Stimulated activated CD4-positive, alpha-beta T cell treated with anti-CD3 and anti-CD28 coated beads, TNF-alpha, amount 100 ng/mL, for 4 hours (primary cell): ENCODE data around the gene CADM2.

Source experiments
- DNase-seq, 3 experiments: peaks; one replicate each; pipeline ENCODE4 v3.0.0-alpha.2; 2020; ENCODE audit warnings: low read depth in 3 of 3

Gene CADM2

DNA sequence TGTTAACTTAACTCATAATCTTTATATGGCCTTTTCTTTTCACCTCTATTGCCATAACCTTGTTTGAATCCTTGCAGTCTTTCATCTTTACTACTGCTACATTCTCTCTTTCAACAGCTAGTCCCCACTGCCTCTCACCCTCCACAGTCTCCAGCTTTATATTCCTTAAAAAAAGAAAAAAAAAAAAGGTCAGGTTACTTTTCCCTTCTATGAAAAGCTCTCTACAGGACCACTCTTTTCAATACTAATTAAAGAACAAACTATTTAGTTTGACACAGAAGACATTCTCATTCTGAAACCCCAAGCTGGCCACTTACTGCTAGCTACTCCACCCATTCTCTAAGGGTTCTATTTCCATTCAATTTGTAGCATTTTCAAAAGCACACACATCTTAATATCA is 25.6 kb downstream of the CADM2 start:
- no peak for DNase-seq

DNA sequence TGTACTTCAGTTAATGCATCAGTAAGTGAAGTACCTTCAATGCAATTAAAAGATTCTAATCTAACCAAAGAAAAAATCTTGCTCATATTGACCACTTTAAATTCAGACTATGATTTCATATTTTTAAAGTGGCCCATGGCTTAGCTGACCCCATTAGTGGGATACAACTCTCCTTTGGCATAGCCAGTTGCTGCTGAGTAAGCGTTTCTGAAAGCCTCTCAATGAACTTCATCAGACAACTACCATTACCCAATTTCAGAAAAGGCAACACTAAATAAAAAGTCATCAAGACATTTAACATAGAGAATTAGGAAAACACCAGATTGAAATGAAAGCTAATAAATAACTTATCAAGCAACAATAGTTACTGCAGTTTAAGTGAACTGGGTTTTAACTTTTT is 27.0 kb downstream of the CADM2 start:
- no peak for DNase-seq

DNA sequence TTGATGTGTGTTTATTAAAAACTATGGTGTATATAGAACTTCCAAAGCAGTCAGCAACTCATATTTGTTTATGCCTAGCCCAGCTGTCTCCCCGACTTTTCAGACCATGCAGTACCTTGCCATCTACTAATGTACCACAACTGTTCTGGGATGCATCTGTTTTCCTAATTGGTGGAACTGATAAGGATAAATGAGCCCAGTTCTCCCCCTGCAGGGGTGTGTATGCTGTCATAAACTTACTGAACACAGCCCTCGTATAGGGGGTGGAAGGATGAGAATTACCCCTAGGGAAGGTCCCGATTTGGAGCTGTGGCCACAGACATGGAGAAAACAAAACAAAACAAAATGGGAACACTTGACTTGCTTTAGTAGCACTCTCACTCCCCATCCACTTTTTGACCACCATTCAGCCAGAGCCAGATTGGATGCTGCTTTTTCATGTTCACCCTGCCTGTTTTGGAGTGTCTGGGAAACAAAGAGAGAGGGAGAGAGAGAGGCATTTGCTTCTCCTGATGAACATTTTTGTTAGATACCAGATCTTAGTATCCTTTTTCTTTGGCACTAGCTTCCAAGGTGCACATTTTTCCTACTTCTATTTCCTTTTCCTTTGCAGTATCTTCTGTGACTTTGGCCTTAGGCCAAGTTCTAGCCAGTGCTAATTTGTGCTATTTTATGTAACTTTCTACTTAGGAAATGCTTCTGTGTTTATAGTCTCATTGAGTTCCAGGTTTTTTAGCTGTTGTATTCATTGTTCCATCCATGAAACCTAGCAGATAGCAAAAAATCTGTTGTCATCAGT is 29.1 kb downstream of the CADM2 start:
- DNase-seq, result no peak

- no peak for DNase-seq
Measured at GRCh38 chr3:84989102-84989501, 30.3 kb downstream of the CADM2 start.

- no peak for DNase-seq
Measured at GRCh38 chr3:84991422-84991900, 32.7 kb downstream of the CADM2 start.

- DNase-seq, result no peak
Measured at GRCh38 chr3:84993956-84994355, 35.2 kb downstream of the CADM2 start.

- no peak for DNase-seq
Measured at GRCh38 chr3:84998545-84998944, 39.8 kb downstream of the CADM2 start.

DNA sequence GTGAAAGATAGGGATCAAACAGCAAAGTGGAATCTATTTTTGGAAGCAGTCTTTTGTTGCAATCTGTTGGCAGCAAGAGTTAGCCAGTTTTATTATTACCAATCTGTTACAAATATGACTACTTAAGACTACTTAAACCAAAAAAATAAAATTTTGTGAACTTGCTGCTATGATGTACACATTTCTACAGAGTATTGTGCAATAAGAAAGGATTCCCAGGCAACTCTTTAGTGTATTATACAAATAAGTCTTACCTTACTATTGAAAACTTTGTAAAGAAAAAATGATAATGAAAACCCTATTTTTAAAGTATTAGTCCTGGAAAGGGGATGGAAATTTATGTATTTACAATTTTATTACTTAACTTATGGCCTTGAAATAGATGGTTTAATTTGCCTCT is 44.7 kb downstream of the CADM2 start:
- no peak for DNase-seq

DNA sequence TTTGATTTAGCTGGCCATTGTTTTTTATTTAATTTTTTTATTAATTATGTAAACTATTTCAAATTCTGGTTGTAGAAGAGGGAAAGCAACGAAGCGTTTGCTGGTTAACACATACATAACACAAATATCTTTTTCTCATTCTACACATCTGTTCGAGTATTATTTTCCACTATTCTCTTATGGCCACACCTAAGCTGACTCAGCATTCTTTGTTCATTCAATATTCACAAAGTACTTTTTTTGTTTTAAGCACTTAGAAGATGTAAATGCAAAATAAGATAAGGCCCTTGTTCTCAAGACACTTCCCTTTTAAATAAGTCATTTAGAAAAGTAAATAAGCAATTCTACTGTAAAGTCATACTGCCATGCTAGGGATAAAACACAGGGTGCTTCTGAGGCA is 45.4 kb downstream of the CADM2 start:
- no peak for DNase-seq

- no peak for DNase-seq
Measured at GRCh38 chr3:85005946-85006345, 47.2 kb downstream of the CADM2 start.

GRCh38 chr3:85007195-85008094 is 48.7 kb downstream of the CADM2 start:
- DNase-seq, result no peak

- no peak for DNase-seq
Measured at GRCh38 chr3:85020828-85021227, 62.0 kb downstream of the CADM2 start.

- DNase-seq, result no peak
Measured at GRCh38 chr3:85030052-85030451, 71.3 kb downstream of the CADM2 start.

DNA sequence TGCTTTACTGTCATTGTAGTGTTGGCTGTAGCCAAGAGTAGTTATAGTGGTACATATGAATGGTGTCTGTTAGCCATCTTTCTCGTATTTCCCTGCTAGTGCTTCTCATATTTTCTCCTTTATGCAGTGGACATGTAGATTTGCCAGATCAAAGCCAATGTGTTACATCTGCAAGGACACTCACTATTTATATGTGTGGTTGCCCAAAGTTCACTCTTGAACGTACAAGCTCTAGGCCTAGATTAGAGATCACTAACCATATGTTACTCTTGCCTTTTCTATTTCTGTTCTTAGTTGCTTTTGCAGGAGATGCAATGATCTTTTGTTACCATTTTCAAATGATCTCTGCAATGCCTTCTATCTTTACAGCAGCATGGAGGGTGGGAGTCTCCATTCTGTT is 78.4 kb downstream of the CADM2 start:
- no peak for DNase-seq

- no peak for DNase-seq
Measured at GRCh38 chr3:85041001-85041400, 82.2 kb downstream of the CADM2 start.

- no peak for DNase-seq
Measured at GRCh38 chr3:85041562-85042055, 82.8 kb downstream of the CADM2 start.

- DNase-seq, result no peak
Measured at GRCh38 chr3:85050821-85051220, 92.0 kb downstream of the CADM2 start.

GRCh38 chr3:85051786-85052185 is 93.0 kb downstream of the CADM2 start:
- DNase-seq, result no peak

- DNase-seq, result no peak
Measured at GRCh38 chr3:85053626-85054025, 94.8 kb downstream of the CADM2 start.

- no peak for DNase-seq
Measured at GRCh38 chr3:85054579-85054978, 95.8 kb downstream of the CADM2 start.

GRCh38 chr3:85068911-85069310 is 110.1 kb downstream of the CADM2 start:
- no peak for DNase-seq

GRCh38 chr3:85074003-85074402 is 115.2 kb downstream of the CADM2 start:
- DNase-seq, result no peak

DNA sequence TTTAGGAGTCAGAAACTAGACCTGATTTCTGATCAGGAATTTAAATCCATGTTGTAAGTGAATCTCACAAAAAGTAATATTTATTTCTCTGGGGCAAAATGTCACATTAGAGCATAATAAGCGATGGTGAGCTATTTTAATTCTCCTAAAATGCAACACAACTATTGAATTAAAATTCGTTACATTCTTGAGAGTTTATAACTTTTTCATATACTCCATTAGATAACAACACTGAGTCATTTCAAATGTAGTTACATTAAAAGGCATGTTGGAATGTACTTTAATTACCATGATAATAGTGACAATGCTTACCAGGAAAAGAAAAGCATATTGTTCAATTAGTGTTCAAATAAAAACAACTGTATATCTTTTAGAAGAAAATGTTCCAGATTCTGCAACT is 116.9 kb downstream of the CADM2 start:
- DNase-seq, result no peak
